HepG2 (cell line): ENCODE measurements around the gene SLX9. TPM values are rescaled to one million over a fixed set of nuclear protein-coding genes. Genes with fewer than 3 reads are reported as not detected.

Experiments
- DNMT3B ChIP-seq: conservative IDR thresholded peaks from 2 replicates; pipeline ENCODE4 v1.6.1; 2016; ENCODE audit warnings: missing biosample characterization, control low read depth
- EED ChIP-seq: sonication (generic); formaldehyde crosslinking; IDR thresholded peaks from 2 replicates; pipeline ENCODE4 v1.5.0; 2020; ENCODE audit warnings: mild to moderate bottlenecking, missing genetic modification reagents
- HOXA5 ChIP-seq: sonication (generic); formaldehyde crosslinking; IDR thresholded peaks from 2 replicates; pipeline ENCODE4 v1.4.0; 2020; ENCODE audit warnings: missing genetic modification reagents
- KLF6 ChIP-seq: IDR thresholded peaks from 2 replicates; pipeline ENCODE4 v1.8.0; 2016; ENCODE audit warnings: missing biosample characterization, missing genetic modification reagents
- POLR2G ChIP-seq: fragments of 200-400 bp; formaldehyde crosslinking; IDR thresholded peaks from 2 replicates; pipeline ENCODE4 v1.6.1; 2018; ENCODE audit warnings: mild to moderate bottlenecking, low read depth, low read length, moderate library complexity
- RFXANK ChIP-seq: IDR thresholded peaks from 2 replicates; pipeline ENCODE4 v1.6.1; 2016
- SOX6 ChIP-seq, 2 experiments: fragments of 450-650 bp in 1 of 2; sonication (generic) in 1 of 2; formaldehyde crosslinking in 1 of 2; IDR thresholded peaks; 2 replicates each; pipeline versions ENCODE4 v1.4.0 to v1.6.1; 2017 to 2020; ENCODE audit warnings: antibody characterized with exemption in 1 of 2, mild to moderate bottlenecking in 1 of 2, missing genetic modification reagents in 1 of 2
- TGIF2 ChIP-seq: IDR thresholded peaks from 2 replicates; pipeline ENCODE4 v1.6.1; 2016; ENCODE audit warnings: control low read depth, missing compliant biosample characterization
- ZBED4 ChIP-seq: sonication (generic); formaldehyde crosslinking; IDR thresholded peaks from 2 replicates; pipeline ENCODE4 v1.4.0; 2020; ENCODE audit warnings: missing genetic modification reagents, borderline replicate concordance
- ZBTB38 ChIP-seq: sonication (generic); formaldehyde crosslinking; IDR thresholded peaks from 2 replicates; pipeline ENCODE4 v1.5.1; 2020; ENCODE audit warnings: mild to moderate bottlenecking, missing genetic modification reagents
- ZNF10 ChIP-seq: sonication (generic); formaldehyde crosslinking; IDR thresholded peaks from 2 replicates; pipeline ENCODE4 v1.4.0; 2020; ENCODE audit warnings: mild to moderate bottlenecking, low read depth, missing genetic modification reagents, borderline replicate concordance
- ZNF224 ChIP-seq: sonication (generic); formaldehyde crosslinking; IDR thresholded peaks from 2 replicates; pipeline ENCODE4 v1.5.0; 2020; ENCODE audit warnings: mild to moderate bottlenecking, missing genetic modification reagents
- ZNF326 ChIP-seq: sonication (generic); formaldehyde crosslinking; IDR thresholded peaks from 2 replicates; pipeline ENCODE4 v1.4.0; 2020; ENCODE audit warnings: missing genetic modification reagents, borderline replicate concordance
- ZNF383 ChIP-seq: sonication (generic); formaldehyde crosslinking; IDR thresholded peaks from 2 replicates; pipeline ENCODE4 v1.4.0; 2020; ENCODE audit warnings: missing genetic modification reagents, mild to moderate bottlenecking, borderline replicate concordance
- polyA plus RNA-seq, 8 experiments: library from polyadenylated mRNA; depleted of rRNA in 3 of 8; stranded (reverse) in 7 of 8; unstranded in 1 of 8; fragments of >200 nt; fragmentation: Illumina TruSeq in 4 of 8; extraction: Trizol in 4 of 8; gene quantifications; 2 replicates each; pipeline versions ENCODE4 v1.2.1 to v1.2.3, GENCODE V29; 2011 to 2016; ENCODE audit warnings: low read depth in 4 of 8, missing spikeins in 1 of 8, mixed read lengths in 1 of 8; ENCODE audit not compliant: insufficient read depth in 1 of 8
- total RNA-seq, 5 experiments: library from RNA; depleted of rRNA; stranded (reverse); fragments of >200 nt; fragmentation: Illumina TruSeq; extraction: Trizol; gene quantifications; 2 replicates each; pipeline ENCODE4 v1.2.3, GENCODE V29; 2016; ENCODE audit warnings: low read depth in 1 of 5
- TF ChIP-seq, protein P1 (sequence below): IDR thresholded peaks from 2 replicates; pipeline ENCODE4 v1.4.0; 2020; ENCODE audit warnings: mild to moderate bottlenecking, missing genetic modification reagents
- TF ChIP-seq, protein P2 (sequence below): sonication (generic); formaldehyde crosslinking; IDR thresholded peaks from 2 replicates; pipeline ENCODE4 v1.4.0; 2020; ENCODE audit warnings: mild to moderate bottlenecking, missing genetic modification reagents, borderline replicate concordance
- TF ChIP-seq, protein P3 (sequence below): sonication (generic); formaldehyde crosslinking; IDR thresholded peaks from 2 replicates; pipeline ENCODE4 v1.5.0; 2020; ENCODE audit warnings: missing genetic modification reagents

Gene SLX9
- total and polyA plus RNA-seq, 2 of the 13 experiments (the other 11 are each of a cell fraction or from before 2014, with no cell fraction given), result 21.0 to 47.1 TPM

GRCh38 chr21:44911384-44912157, 28.3 kb upstream of the SLX9 start (continued):
- TF ChIP-seq ZNF326 (CRISPR knock-in tag) (no peak), RFXANK (no peak), ZNF383 (CRISPR knock-in tag) (no peak), EED (CRISPR knock-in tag) (no peak), ZBED4 (no peak), TGIF2 (peak; percentile 18; the same call in 1 of the 2 replicates), KLF6 (CRISPR knock-in tag) (no peak), ZNF224 (CRISPR knock-in tag) (no peak), DNMT3B (CRISPR knock-in tag) (no peak), HOXA5 (CRISPR knock-in tag) (0 out of 2 replicates have a peak, but pooled peaks have one; percentile 37), POLR2G (no peak; the same call in 1 of the 2 replicates), SOX6 (IDR thresholded peaks at IDR 0.05) (no peak), SOX6 (CRISPR knock-in tag; IDR thresholded peaks at IDR 0.05) (no peak), ZNF10 (CRISPR knock-in tag) (no peak), ZBTB38 (CRISPR knock-in tag) (peak; percentile 42; the same call in 1 of the 2 replicates)
- TF ChIP-seq, protein P1, sequence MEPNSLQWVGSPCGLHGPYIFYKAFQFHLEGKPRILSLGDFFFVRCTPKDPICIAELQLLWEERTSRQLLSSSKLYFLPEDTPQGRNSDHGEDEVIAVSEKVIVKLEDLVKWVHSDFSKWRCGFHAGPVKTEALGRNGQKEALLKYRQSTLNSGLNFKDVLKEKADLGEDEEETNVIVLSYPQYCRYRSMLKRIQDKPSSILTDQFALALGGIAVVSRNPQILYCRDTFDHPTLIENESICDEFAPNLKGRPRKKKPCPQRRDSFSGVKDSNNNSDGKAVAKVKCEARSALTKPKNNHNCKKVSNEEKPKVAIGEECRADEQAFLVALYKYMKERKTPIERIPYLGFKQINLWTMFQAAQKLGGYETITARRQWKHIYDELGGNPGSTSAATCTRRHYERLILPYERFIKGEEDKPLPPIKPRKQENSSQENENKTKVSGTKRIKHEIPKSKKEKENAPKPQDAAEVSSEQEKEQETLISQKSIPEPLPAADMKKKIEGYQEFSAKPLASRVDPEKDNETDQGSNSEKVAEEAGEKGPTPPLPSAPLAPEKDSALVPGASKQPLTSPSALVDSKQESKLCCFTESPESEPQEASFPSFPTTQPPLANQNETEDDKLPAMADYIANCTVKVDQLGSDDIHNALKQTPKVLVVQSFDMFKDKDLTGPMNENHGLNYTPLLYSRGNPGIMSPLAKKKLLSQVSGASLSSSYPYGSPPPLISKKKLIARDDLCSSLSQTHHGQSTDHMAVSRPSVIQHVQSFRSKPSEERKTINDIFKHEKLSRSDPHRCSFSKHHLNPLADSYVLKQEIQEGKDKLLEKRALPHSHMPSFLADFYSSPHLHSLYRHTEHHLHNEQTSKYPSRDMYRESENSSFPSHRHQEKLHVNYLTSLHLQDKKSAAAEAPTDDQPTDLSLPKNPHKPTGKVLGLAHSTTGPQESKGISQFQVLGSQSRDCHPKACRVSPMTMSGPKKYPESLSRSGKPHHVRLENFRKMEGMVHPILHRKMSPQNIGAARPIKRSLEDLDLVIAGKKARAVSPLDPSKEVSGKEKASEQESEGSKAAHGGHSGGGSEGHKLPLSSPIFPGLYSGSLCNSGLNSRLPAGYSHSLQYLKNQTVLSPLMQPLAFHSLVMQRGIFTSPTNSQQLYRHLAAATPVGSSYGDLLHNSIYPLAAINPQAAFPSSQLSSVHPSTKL (CRISPR knock-in tag), result 0 out of 2 replicates have a peak, but pooled peaks have one; percentile 9
- TF ChIP-seq, protein P2, sequence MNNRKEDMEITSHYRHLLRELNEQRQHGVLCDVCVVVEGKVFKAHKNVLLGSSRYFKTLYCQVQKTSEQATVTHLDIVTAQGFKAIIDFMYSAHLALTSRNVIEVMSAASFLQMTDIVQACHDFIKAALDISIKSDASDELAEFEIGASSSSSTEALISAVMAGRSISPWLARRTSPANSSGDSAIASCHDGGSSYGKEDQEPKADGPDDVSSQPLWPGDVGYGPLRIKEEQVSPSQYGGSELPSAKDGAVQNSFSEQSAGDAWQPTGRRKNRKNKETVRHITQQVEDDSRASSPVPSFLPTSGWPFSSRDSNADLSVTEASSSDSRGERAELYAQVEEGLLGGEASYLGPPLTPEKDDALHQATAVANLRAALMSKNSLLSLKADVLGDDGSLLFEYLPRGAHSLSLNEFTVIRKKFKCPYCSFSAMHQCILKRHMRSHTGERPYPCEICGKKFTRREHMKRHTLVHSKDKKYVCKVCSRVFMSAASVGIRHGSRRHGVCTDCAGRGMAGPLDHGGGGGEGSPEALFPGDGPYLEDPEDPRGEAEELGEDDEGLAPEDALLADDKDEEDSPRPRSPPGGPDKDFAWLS (CRISPR knock-in tag), result peak; percentile 94; the same call in 1 of the 2 replicates
- TF ChIP-seq, protein P3, sequence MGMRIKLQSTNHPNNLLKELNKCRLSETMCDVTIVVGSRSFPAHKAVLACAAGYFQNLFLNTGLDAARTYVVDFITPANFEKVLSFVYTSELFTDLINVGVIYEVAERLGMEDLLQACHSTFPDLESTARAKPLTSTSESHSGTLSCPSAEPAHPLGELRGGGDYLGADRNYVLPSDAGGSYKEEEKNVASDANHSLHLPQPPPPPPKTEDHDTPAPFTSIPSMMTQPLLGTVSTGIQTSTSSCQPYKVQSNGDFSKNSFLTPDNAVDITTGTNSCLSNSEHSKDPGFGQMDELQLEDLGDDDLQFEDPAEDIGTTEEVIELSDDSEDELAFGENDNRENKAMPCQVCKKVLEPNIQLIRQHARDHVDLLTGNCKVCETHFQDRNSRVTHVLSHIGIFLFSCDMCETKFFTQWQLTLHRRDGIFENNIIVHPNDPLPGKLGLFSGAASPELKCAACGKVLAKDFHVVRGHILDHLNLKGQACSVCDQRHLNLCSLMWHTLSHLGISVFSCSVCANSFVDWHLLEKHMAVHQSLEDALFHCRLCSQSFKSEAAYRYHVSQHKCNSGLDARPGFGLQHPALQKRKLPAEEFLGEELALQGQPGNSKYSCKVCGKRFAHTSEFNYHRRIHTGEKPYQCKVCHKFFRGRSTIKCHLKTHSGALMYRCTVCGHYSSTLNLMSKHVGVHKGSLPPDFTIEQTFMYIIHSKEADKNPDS (CRISPR knock-in tag), result peak; percentile 63; the same call in 1 of the 2 replicates
